Trophoblast cell (in vitro differentiated cells and primary cell): Measurements from ENCODE around the gene TAOK3.

Experiments
- DNase-seq, 2 donors: peaks; one replicate each; pipeline ENCODE4 v3.0.0-alpha.2; 2016
- H2AFZ ChIP-seq: 2 replicates; pipeline ENCODE4 v1.6.1; 2013; ENCODE audit warnings: low read length, moderate library complexity, mild to moderate bottlenecking; ENCODE audit not compliant: insufficient read depth, poor library complexity
- H2AK5ac ChIP-seq: 2 replicates; pipeline ENCODE4 v1.6.1; 2013; ENCODE audit warnings: mild to moderate bottlenecking, low read length
- H2BK120ac ChIP-seq: 2 replicates; pipeline ENCODE4 v1.6.1; 2013; ENCODE audit warnings: low read length, mild to moderate bottlenecking, moderate library complexity; ENCODE audit not compliant: insufficient read depth, poor library complexity
- H2BK12ac ChIP-seq: 2 replicates; pipeline ENCODE4 v1.6.1; 2013; ENCODE audit warnings: mild to moderate bottlenecking, low read length, moderate library complexity
- H2BK5ac ChIP-seq: 2 replicates; pipeline ENCODE4 v1.6.1; 2013; ENCODE audit warnings: low read length, low read depth, moderate library complexity, mild to moderate bottlenecking; ENCODE audit not compliant: poor library complexity
- H3K14ac ChIP-seq: 2 replicates; pipeline ENCODE4 v1.6.1; 2013; ENCODE audit warnings: mild to moderate bottlenecking, low read length
- H3K18ac ChIP-seq: 2 replicates; pipeline ENCODE4 v1.6.1; 2013; ENCODE audit warnings: mild to moderate bottlenecking, low read length
- H3K23ac ChIP-seq: 2 replicates; pipeline ENCODE4 v1.6.1; 2013; ENCODE audit warnings: low read length
- H3K27ac ChIP-seq: 2 replicates; pipeline ENCODE4 v1.5.1; 2013; ENCODE audit warnings: low read depth, mild to moderate bottlenecking, inconsistent platforms, low read length, moderate library complexity
- H3K27me3 ChIP-seq: 2 replicates; pipeline ENCODE4 v1.6.1; 2013; ENCODE audit warnings: inconsistent platforms, mild to moderate bottlenecking, low read length, moderate library complexity; ENCODE audit not compliant: insufficient read depth
- H3K36me3 ChIP-seq, 2 experiments: 1 replicate in 1 of 2; 2 replicates in 1 of 2; pipeline ENCODE4 v1.6.1; 2013; ENCODE audit warnings: low read length in 2 of 2, mild to moderate bottlenecking in 2 of 2, moderate library complexity in 1 of 2; ENCODE audit not compliant: insufficient read depth in 2 of 2, control insufficient read depth in 1 of 2
- H3K4ac ChIP-seq: 2 replicates; pipeline ENCODE4 v1.6.1; 2013; ENCODE audit warnings: low read depth, mild to moderate bottlenecking, low read length, moderate library complexity
- H3K4me1 ChIP-seq, 2 experiments: 1 replicate in 1 of 2; 2 replicates in 1 of 2; pipeline ENCODE4 v1.6.1; 2013; ENCODE audit warnings: low read length in 2 of 2, mild to moderate bottlenecking in 2 of 2, moderate library complexity in 1 of 2; ENCODE audit not compliant: insufficient read depth in 2 of 2, control insufficient read depth in 1 of 2
- H3K4me2 ChIP-seq: 2 replicates; pipeline ENCODE4 v1.6.1; 2013; ENCODE audit warnings: inconsistent platforms, mild to moderate bottlenecking, low read length, moderate library complexity
- H3K4me3 ChIP-seq: 2 replicates; pipeline ENCODE4 v1.5.1; 2013; ENCODE audit warnings: mild to moderate bottlenecking, low read depth, low read length, inconsistent platforms
- H3K79me1 ChIP-seq: one replicate; pipeline ENCODE4 v1.6.1; 2013; ENCODE audit warnings: low read length
- H3K79me2 ChIP-seq: 2 replicates; pipeline ENCODE4 v1.6.1; 2013; ENCODE audit warnings: low read length, mild to moderate bottlenecking; ENCODE audit not compliant: control insufficient read depth, insufficient read depth, poor library complexity
- H3K9ac ChIP-seq: 2 replicates; pipeline ENCODE4 v1.6.1; 2013; ENCODE audit warnings: mild to moderate bottlenecking, low read length
- H3K9me3 ChIP-seq: 2 replicates; pipeline ENCODE4 v1.6.1; 2013; ENCODE audit warnings: low read depth, mild to moderate bottlenecking, control low read depth, inconsistent platforms, low read length; ENCODE audit not compliant: insufficient read depth
- H4K12ac ChIP-seq: 2 replicates; pipeline ENCODE4 v1.6.1; 2013; ENCODE audit warnings: low read depth, mild to moderate bottlenecking, low read length, moderate library complexity
- H4K8ac ChIP-seq: 2 replicates; pipeline ENCODE4 v1.6.1; 2013; ENCODE audit warnings: low read depth, mild to moderate bottlenecking, low read length, moderate library complexity
- H4K91ac ChIP-seq: one replicate; pipeline ENCODE4 v1.6.1; 2013; ENCODE audit warnings: low read depth, mild to moderate bottlenecking, low read length, moderate library complexity
- WGBS: extraction: QIAGEN DNeasy Blood & Tissue Kit; methylation state at CpG from one replicate; pipeline ENCODE4 v1.1.7; 2013; ENCODE audit warnings: missing lambda C conversion rate; ENCODE audit not compliant: insufficient read length, insufficient coverage; ENCODE audit errors: extremely low coverage; 5-methylcytosine and 5-hydroxymethylcytosine counted together

TAOK3 gene

GRCh38 chr12:118183155-118183554 is 189.6 kb downstream of the TAOK3 start:
- Histone ChIP-seq H3K4ac (no peak overlapping the region), H2AK5ac (no peak overlapping the region), H2BK12ac (no peak overlapping the region), H3K27me3 (no peaks in the 10 kb centered on the region), H3K18ac (no peak overlapping the region), H3K23ac (no peak overlapping the region), H3K9me3 (no peaks in the 10 kb centered on the region), H4K8ac (no peak overlapping the region), H3K14ac (no peak overlapping the region), H4K12ac (no peak overlapping the region), H3K79me1 (no peaks in the 10 kb centered on the region), H3K9ac (no peak overlapping the region), H2BK120ac (no peak overlapping the region), H3K36me3 (peaks cover 2 to 3% of the 10 kb centered on the region in 2 experiments), H2BK5ac (no peak overlapping the region), H3K4me2 (no peak overlapping the region), H2AFZ (no peak overlapping the region), H3K27ac (no peak overlapping the region), H3K4me3 (no peak overlapping the region), H3K79me2 (no peaks in the 10 kb centered on the region), H3K4me1 (no peaks in the 10 kb centered on the region), H4K91ac (no peak overlapping the region)
- no peak for DNase-seq

- Histone ChIP-seq H3K23ac (no peak overlapping the region), H2BK12ac (no peak overlapping the region), H3K4me1 (no peaks in the 10 kb centered on the region), H2BK5ac (no peak overlapping the region), H3K9ac (no peak overlapping the region), H3K79me2 (no peaks in the 10 kb centered on the region), H4K12ac (no peak overlapping the region), H3K4me3 (no peak overlapping the region), H3K79me1 (no peaks in the 10 kb centered on the region), H2BK120ac (no peak overlapping the region), H3K14ac (no peak overlapping the region), H3K9me3 (no peaks in the 10 kb centered on the region), H3K27ac (no peak overlapping the region), H3K4ac (no peak overlapping the region), H3K36me3 (peaks cover 0 to 2% of the 10 kb centered on the region in 2 experiments), H4K91ac (no peak overlapping the region), H4K8ac (no peak overlapping the region), H3K4me2 (no peak overlapping the region), H2AFZ (no peak overlapping the region), H2AK5ac (no peak overlapping the region), H3K18ac (no peak overlapping the region), H3K27me3 (no peaks in the 10 kb centered on the region)
- DNase-seq = no peak
- no CpG with 5 or more reads among the region's 4 CpGs for WGBS
Observed at GRCh38 chr12:118175823-118176447, 196.8 kb downstream of the TAOK3 start.

- no peak overlapping the region for H2AK5ac ChIP-seq
- H2BK12ac ChIP-seq = no peak overlapping the region
- no peaks in the 10 kb centered on the region for H3K9me3 ChIP-seq
- no peak overlapping the region for H3K4ac ChIP-seq
- no peak overlapping the region for H4K91ac ChIP-seq
- no peaks in the 10 kb centered on the region for H3K79me1 ChIP-seq
- no peak overlapping the region for H3K4me2 ChIP-seq
- no peak overlapping the region for H3K4me3 ChIP-seq
- no peaks in the 10 kb centered on the region for H3K27me3 ChIP-seq
- DNase-seq = no peak
- WGBS = no CpG with 5 or more reads among the region's 2 CpGs
- H4K8ac ChIP-seq = no peak overlapping the region
- no peak overlapping the region for H4K12ac ChIP-seq
- no peak overlapping the region for H2BK5ac ChIP-seq
- H3K79me2 ChIP-seq = no peaks in the 10 kb centered on the region
- H3K23ac ChIP-seq = no peak overlapping the region
- no peak overlapping the region for H3K14ac ChIP-seq
- H2AFZ ChIP-seq = no peak overlapping the region
- H3K18ac ChIP-seq = no peak overlapping the region
- no peak overlapping the region for H2BK120ac ChIP-seq
- H3K4me1 ChIP-seq = no peaks in the 10 kb centered on the region
- H3K9ac ChIP-seq = no peak overlapping the region
- H3K27ac ChIP-seq = no peak overlapping the region
- no peaks in the 10 kb centered on the region for H3K36me3 ChIP-seq
Observed at GRCh38 chr12:118166946-118167345, 205.8 kb downstream of the TAOK3 start.

GRCh38 chr12:118164798-118165486 is 207.8 kb downstream of the TAOK3 start:
- H3K23ac ChIP-seq = no peak overlapping the region
- H3K27ac ChIP-seq = no peak overlapping the region
- H4K91ac ChIP-seq = no peak overlapping the region
- no peak overlapping the region for H2AK5ac ChIP-seq
- peak in 1 of 2 donors; percentile 52 for DNase-seq
- no peak overlapping the region for H2BK120ac ChIP-seq
- no peak overlapping the region for H3K4ac ChIP-seq
- H3K9ac ChIP-seq = no peak overlapping the region
- H3K79me1 ChIP-seq = no peaks in the 10 kb centered on the region
- no peaks in the 10 kb centered on the region for H3K79me2 ChIP-seq
- WGBS = no CpG with 5 or more reads among the region's 6 CpGs
- H3K4me2 ChIP-seq = no peak overlapping the region
- no peaks in the 10 kb centered on the region for H3K27me3 ChIP-seq
- H4K8ac ChIP-seq = no peak overlapping the region
- H2AFZ ChIP-seq = no peak overlapping the region
- no peak overlapping the region for H4K12ac ChIP-seq
- H2BK5ac ChIP-seq = no peak overlapping the region
- no peak overlapping the region for H3K18ac ChIP-seq
- no peaks in the 10 kb centered on the region for H3K36me3 ChIP-seq
- no peak overlapping the region for H3K14ac ChIP-seq
- no peaks in the 10 kb centered on the region for H3K4me1 ChIP-seq
- no peak overlapping the region for H2BK12ac ChIP-seq
- H3K9me3 ChIP-seq = no peaks in the 10 kb centered on the region
- no peak overlapping the region for H3K4me3 ChIP-seq
